Right lobe of liver (tissue), 4 donors: ENCODE measurements around the gene EPB41.

ENCODE experiments used
- POLR2A ChIP-seq: fragments of 450-650 bp; IDR thresholded peaks from one replicate; pipeline ENCODE4 v1.6.1; 2017; ENCODE audit warnings: antibody characterized with exemption, mild to moderate bottlenecking
- TF ChIP-seq, protein P1 (sequence below), 4 donors: fragments of 200-600 bp in 3 of 4; fragments of 450-650 bp in 1 of 4; IDR thresholded peaks; one replicate each; pipeline versions ENCODE4 v1.5.1 to v1.8.0; 2016 to 2022; ENCODE audit warnings: antibody characterized with exemption in 4 of 4, mild to moderate bottlenecking in 2 of 4
- donor health status: DM: no; HTN: no; CAD: no.
- donor health status: DM: no; HTN: no; CAD: no.
- donor health status: DM: no; HTN: yes; CAD: no.

GRCh38 chr1:29100487-29100886 is 186.1 kb downstream of the EPB41 start:
- TF ChIP-seq, protein P1, sequence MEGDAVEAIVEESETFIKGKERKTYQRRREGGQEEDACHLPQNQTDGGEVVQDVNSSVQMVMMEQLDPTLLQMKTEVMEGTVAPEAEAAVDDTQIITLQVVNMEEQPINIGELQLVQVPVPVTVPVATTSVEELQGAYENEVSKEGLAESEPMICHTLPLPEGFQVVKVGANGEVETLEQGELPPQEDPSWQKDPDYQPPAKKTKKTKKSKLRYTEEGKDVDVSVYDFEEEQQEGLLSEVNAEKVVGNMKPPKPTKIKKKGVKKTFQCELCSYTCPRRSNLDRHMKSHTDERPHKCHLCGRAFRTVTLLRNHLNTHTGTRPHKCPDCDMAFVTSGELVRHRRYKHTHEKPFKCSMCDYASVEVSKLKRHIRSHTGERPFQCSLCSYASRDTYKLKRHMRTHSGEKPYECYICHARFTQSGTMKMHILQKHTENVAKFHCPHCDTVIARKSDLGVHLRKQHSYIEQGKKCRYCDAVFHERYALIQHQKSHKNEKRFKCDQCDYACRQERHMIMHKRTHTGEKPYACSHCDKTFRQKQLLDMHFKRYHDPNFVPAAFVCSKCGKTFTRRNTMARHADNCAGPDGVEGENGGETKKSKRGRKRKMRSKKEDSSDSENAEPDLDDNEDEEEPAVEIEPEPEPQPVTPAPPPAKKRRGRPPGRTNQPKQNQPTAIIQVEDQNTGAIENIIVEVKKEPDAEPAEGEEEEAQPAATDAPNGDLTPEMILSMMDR (IDR thresholded peaks at IDR 0.05), result no peak
- TF ChIP-seq POLR2A, result no peak
